Right lobe of liver (tissue), 6 donors: Measurements from ENCODE around the gene E2F8. TPM values are rescaled to one million over a fixed set of nuclear protein-coding genes. Genes with fewer than 3 reads are reported as not detected.

ENCODE experiments used
- ATAC-seq, 4 donors: fragments of 200-7000 bp; cut with Tn5 transposase; one replicate each; pipeline ENCODE4 v1.9.1; 2020; ENCODE audit warnings: mild to moderate bottlenecking in 4 of 4, moderate library complexity in 4 of 4
- DNase-seq, 3 donors: peaks; one replicate each; pipeline ENCODE4 v3.0.0-alpha.2; 2020
- H3K27ac ChIP-seq, 3 donors: fragments of 200-600 bp; one replicate each; pipeline ENCODE4 v1.8.0; 2022
- H3K27me3 ChIP-seq, 2 donors: fragments of 200-600 bp; one replicate each; pipeline ENCODE4 v1.8.0; 2022
- H3K36me3 ChIP-seq, 4 donors: fragments of 200-600 bp; sonication (generic) in 1 of 4; one replicate each; pipeline versions ENCODE4 v1.5.1 to v1.8.0; 2017 to 2022; ENCODE audit warnings: control low read depth in 1 of 4
- H3K4me1 ChIP-seq, 4 donors: fragments of 200-600 bp; sonication (generic) in 1 of 4; one replicate each; pipeline versions ENCODE4 v1.5.1 to v1.8.0; 2017 to 2022; ENCODE audit warnings: control low read depth in 1 of 4
- H3K4me3 ChIP-seq, 3 donors: fragments of 200-600 bp; one replicate each; pipeline ENCODE4 v1.8.0; 2022
- H3K9me3 ChIP-seq, 4 donors: fragments of 200-600 bp; sonication (generic) in 1 of 4; one replicate each; pipeline versions ENCODE4 v1.5.1 to v1.8.0; 2017 to 2022; ENCODE audit warnings: control low read depth in 1 of 4
- POLR2A ChIP-seq: fragments of 450-650 bp; IDR thresholded peaks from one replicate; pipeline ENCODE4 v1.6.1; 2017; ENCODE audit warnings: antibody characterized with exemption, mild to moderate bottlenecking
- WGBS: methylation state at CpG from one replicate; pipeline ENCODE4 v1.1.6; 2018; ENCODE audit warnings: low coverage, low lambda C conversion rate; ENCODE audit not compliant: insufficient coverage; ENCODE audit errors: missing lambda C conversion rate; 5-methylcytosine and 5-hydroxymethylcytosine counted together
- intact Hi-C, 2 donors: fragments of 100-400 bp; cut with DNase I; formaldehyde crosslinking; loops; one replicate each; pipeline versions ENCODE4 v1.11.2 to v1.14.1; 2022
- total RNA-seq, 6 experiments: library from RNA; depleted of rRNA in 2 of 6; stranded (reverse); fragments of >200 nt in 2 of 6; fragmentation: NEBNext Ultra II Directional in 3 of 6; extraction: Animal tissue kit (Norgen Biotek cat#: 25700) in 3 of 6; gene quantifications; one replicate each; pipeline versions ENCODE4 v1.1.0 to v1.2.4, GENCODE V29; 2016 to 2023
- TF ChIP-seq, protein P1 (sequence below), 4 donors: fragments of 200-600 bp in 3 of 4; fragments of 450-650 bp in 1 of 4; IDR thresholded peaks; one replicate each; pipeline versions ENCODE4 v1.5.1 to v1.8.0; 2016 to 2022; ENCODE audit warnings: antibody characterized with exemption in 4 of 4, mild to moderate bottlenecking in 2 of 4
- donor health status: DM: no; HTN: yes; CAD: no.
- donor health status: DM: no; HTN: no; CAD: no.
- donor health status: DM: no; HTN: no; CAD: no.
- donor health status: DM: no; HTN: yes; CAD: no.
- donor health status: DM: no; HTN: yes; CAD: no.

The E2F8 gene
- total RNA-seq, 6 experiments from 2014 or later: 0.19 to 2.0 (median 0.49) TPM; not detected in 1

DNA sequence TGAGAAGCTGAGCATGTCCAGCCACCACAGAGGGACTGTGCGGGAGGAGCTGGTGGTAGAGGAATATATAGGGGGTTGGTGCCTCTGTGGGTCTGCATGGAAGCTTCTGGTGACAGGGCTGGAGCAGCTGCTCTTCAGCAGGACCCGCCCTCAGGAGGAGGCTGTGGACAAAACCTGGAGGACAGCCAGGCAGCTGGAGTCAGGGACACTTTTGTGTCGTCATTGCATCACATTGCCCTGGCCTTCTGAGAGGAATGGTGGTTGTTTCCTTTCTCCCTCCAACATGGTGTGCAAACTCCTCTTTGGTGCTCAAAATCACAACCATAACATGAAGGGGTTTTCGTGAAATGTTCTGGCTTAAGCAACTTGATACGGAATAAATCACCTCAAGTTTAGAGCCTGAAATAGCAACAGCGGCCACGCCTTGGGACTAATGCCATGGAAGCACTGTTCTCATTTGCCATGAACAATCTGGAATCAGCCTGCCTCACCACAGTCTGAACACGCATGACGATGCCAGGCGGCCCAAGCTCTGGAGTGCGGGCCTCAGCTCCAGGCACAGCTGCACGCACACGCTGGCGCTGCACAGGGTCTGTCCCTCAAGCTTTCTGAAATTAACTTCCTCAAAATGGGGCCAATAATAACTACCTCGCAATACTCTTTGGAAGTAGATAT is 21.8 kb downstream of the E2F8 start:
- Histone ChIP-seq H3K4me3 (no peak overlapping the region), H3K36me3 (no peaks in the 10 kb centered on the region), H3K4me1 (no peaks in the 10 kb centered on the region), H3K27me3 (no peaks in the 10 kb centered on the region), H3K27ac (no peak overlapping the region), H3K9me3 (no peaks in the 10 kb centered on the region)
- DNase-seq (no peak), ATAC-seq (no peak)
- intact Hi-C loops: no loop called here
- 56% methylated on average over 6 of the region's 15 CpGs for WGBS
- TF ChIP-seq, protein P1, sequence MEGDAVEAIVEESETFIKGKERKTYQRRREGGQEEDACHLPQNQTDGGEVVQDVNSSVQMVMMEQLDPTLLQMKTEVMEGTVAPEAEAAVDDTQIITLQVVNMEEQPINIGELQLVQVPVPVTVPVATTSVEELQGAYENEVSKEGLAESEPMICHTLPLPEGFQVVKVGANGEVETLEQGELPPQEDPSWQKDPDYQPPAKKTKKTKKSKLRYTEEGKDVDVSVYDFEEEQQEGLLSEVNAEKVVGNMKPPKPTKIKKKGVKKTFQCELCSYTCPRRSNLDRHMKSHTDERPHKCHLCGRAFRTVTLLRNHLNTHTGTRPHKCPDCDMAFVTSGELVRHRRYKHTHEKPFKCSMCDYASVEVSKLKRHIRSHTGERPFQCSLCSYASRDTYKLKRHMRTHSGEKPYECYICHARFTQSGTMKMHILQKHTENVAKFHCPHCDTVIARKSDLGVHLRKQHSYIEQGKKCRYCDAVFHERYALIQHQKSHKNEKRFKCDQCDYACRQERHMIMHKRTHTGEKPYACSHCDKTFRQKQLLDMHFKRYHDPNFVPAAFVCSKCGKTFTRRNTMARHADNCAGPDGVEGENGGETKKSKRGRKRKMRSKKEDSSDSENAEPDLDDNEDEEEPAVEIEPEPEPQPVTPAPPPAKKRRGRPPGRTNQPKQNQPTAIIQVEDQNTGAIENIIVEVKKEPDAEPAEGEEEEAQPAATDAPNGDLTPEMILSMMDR (IDR thresholded peaks at IDR 0.05): no peak
- TF ChIP-seq POLR2A: no peak

DNA sequence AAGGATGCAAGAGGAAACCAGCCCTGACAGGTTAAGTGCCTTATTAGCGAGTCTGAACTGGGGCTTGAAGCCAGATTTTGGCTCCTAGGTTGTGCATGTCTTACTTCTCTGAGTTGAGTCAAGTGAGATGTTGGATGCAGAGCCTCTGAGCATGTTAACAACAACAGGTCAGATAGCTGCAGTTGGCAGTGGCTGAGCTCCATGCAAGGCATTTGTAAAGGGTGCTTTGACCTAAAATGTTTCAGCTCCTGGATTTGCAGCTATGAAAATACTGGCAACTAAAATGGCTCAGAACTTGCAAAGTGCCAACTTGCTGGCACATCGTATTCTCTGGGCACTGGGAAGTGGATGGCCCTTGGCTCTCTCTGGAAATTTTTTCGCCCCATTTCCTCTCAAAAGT is 22.5 kb downstream of the E2F8 start:
- 47% methylated on average over 3 of the region's 3 CpGs for WGBS
- no peaks in the 10 kb centered on the region for H3K4me1 ChIP-seq
- H3K27ac ChIP-seq: no peak overlapping the region
- H3K36me3 ChIP-seq: no peaks in the 10 kb centered on the region
- no peak for ATAC-seq
- H3K4me3 ChIP-seq: no peak overlapping the region
- no peak for TF ChIP-seq POLR2A
- TF ChIP-seq, protein P1 (IDR thresholded peaks at IDR 0.05): no peak
- no peaks in the 10 kb centered on the region for H3K27me3 ChIP-seq
- DNase-seq: no peak
- no peaks in the 10 kb centered on the region for H3K9me3 ChIP-seq
- intact Hi-C loops: no loop called here

DNA sequence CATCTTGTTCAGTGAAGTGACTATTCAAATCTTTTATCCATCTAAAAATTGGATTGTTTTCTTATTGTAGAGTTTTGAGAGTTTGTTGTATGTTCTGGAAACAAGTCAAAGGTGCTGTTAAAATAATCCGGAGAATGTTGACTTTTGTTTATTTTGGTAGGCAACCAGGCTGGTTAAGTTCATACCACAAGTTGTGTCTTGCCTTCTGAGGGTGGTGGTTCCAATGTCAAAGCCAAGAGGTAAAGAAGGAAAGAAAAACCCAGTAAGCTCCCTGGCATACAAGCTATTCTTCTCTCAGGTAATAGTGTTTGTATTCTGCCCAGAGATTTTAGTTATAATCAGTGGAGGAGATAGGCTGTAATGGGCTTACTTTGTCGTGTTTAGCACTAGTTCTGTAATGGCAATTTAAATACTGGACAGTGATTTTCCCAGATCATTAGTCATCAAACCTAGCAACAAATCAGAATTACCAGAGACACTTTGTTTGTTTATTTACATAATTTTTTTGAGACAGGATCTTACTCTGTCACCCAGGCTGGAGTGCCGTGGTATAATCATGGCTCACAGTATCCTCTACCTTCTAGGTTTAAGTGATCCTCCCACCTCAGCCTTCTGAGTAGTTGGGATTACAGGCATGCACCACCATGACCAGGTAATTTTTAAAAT is 23.9 kb downstream of the E2F8 start:
- Histone ChIP-seq H3K27me3 (no peaks in the 10 kb centered on the region), H3K9me3 (no peaks in the 10 kb centered on the region), H3K4me3 (no peak overlapping the region), H3K36me3 (no peaks in the 10 kb centered on the region), H3K27ac (no peak overlapping the region), H3K4me1 (no peaks in the 10 kb centered on the region)
- ATAC-seq: no peak
- TF ChIP-seq, protein P1 (IDR thresholded peaks at IDR 0.05): no peak
- no peak for DNase-seq
- 55% methylated on average over 2 of the region's 3 CpGs for WGBS
- intact Hi-C loops: no loop called here

DNA sequence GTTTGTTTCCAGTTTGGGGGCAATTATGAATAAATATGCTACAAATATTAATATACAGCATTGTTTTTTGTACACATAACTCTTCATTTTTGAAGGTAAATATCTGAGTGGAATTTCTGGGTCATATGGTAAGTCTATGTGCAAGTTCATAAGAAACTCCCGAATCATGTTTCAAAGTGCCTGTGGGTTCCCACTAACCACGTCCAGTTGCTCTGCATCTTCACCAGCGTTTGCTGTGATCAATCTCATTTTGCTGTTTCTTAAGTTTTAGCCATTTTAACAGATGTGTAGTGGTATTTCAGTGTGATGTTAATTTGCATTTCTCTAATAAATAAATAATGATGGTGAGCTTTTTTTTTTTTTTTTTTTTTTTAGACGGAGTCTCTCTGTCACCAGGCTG is 24.7 kb downstream of the E2F8 start:
- Histone ChIP-seq H3K27me3 (no peaks in the 10 kb centered on the region), H3K36me3 (no peaks in the 10 kb centered on the region), H3K9me3 (no peaks in the 10 kb centered on the region), H3K4me1 (no peaks in the 10 kb centered on the region), H3K4me3 (no peak overlapping the region), H3K27ac (no peak overlapping the region)
- no peak for TF ChIP-seq POLR2A
- TF ChIP-seq, protein P1 (IDR thresholded peaks at IDR 0.05): no peak
- ATAC-seq (no peak), DNase-seq (no peak)
- WGBS: 47% methylated on average over 4 of the region's 4 CpGs
- intact Hi-C loops: no loop called here
